Measurements from ENCODE around the gene NPEPL1.

The NPEPL1 gene

GRCh38 chr20:58658760-58659159 is 33.8 kb upstream of the NPEPL1 start:
- DNase-seq, result no peak

- DNase-seq, result no peak
Observed at GRCh38 chr20:58659841-58660240, 32.8 kb upstream of the NPEPL1 start.

DNA sequence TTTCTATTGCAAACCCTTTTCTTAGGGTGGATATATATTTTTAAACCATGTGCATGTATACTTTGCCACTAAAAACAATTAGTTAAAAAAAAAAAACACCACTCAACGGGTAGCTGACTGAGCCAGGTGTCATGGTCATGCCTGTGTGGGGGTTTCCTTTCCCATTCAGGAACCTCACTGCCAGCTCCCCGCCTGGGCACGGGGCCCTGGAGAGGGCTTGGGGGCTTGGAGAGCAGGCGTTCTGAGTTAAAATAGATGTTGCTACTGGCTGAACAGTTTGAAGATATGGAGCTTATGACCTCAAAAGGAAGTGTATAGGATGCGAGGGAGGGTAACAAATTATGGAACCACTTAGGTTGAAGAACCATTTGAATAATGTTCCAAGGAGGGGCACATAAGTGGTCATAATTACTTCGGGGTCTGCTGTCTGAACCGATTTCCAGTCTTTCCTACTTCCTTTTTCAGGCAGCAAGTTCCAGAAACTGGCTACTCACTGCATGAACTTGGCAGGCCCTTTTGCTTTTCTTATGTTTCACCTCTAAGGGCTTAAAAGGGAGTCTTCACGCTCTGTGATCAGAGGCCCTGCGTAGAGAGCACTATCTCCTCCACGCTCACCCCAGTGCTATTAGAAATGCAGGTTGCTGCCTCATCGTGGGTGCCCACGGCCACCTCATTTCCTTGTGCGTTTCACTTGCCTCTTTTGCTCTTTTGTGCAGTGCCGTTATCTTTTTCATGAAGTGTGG is 31.6 kb upstream of the NPEPL1 start:
- DNase-seq, result no peak

GRCh38 chr20:58661598-58662473 is 30.8 kb upstream of the NPEPL1 start:
- no peak for DNase-seq

DNA sequence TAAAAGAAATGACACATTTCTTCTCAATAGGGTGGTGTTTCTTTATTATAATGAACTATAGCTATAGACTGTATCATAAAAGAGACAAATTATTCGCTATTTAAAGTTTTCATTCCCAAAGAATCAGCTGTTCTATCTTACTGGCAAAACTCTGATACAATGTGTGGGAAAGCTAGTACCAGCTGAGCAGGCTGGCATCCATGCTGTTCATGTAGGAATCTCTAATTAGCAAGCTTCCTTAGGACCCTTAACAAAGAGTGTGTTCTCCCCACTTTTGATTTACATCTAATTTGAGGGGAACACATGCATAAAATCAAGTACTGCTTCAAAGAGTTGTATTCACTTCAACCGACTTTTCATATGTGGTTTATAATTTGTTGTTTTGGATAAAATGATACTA is 28.3 kb upstream of the NPEPL1 start:
- no peak for DNase-seq

DNA sequence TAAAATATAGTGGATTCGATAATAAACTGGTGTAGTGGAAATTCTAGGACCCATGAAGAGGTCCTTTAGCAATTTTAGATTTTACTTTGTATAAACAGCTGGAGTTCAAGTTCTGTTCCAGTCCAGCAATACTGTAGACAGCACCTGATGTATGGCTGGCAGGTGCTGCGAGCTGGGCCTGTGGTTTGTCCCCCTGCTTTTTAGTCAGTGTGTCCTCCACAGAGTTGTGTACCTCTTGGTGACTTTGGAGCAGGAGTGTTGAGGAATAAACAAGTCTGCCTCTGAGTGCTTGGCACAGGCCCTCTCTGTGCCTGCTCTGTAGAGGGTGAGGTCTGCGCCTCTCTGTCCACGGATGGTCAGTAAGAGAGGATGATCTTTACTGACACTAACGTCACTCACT is 27.7 kb upstream of the NPEPL1 start:
- DNase-seq, result no peak

- no peak for DNase-seq
Observed at GRCh38 chr20:58665606-58666005, 27.0 kb upstream of the NPEPL1 start.

DNA sequence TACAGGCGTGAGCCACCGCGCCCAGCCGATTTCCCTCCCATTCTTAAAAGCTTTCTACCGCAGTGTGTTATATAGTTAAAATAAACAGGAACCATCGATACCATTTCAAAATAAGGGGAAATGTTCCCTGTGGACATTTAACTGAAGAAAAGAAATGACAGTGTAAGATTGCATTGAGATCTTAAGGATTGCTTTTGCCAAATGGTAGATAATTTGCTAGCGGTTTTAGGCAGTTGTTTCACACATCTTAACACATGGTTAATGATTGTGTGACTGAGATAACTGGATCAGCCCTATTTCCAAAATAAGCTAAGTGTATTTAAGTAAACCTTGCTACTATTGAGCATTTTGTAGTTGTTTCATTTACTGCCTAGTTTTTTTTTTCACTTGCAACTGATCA is 25.9 kb upstream of the NPEPL1 start:
- no peak for DNase-seq

DNA sequence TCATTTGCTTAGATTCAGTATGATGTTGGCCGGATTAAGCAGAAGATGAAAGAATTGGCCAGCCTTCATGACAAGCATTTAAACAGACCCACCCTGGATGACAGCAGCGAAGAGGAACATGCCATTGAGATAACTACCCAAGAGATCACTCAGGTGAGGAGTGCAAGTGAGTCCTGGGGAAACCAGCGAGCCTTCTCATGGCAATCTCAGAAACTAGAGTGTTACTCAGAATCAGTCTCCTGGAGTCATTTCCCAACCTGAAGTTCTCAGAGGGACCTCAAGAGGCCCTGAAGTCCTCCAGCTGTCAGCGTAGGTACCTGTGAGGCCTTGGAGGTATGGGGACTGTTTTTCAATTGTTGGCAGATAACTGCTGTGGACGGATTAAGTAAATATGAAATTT is 24.6 kb upstream of the NPEPL1 start:
- DNase-seq, result no peak

DNA sequence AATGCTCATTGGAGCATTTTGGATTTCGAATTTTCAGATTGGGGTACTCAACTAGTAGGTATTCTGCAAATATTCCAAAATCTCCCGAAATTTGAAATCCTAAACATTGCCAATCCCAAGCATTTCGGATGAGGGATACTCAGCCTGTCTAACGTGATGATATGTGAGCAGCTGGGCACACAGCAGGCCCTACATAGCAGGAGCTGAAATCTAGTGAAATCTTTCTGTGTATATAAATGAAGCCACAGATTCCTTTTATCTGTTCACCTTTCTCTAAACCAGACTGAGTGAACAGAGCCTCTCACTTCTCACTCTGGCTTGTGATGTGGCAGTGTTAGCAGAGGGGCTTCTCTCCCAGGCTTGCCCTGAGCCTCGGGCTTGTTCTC is 23.7 kb upstream of the NPEPL1 start:
- no peak for DNase-seq

- no peak for DNase-seq
Observed at GRCh38 chr20:58669287-58670006, 23.2 kb upstream of the NPEPL1 start.

- DNase-seq, result no peak
Observed at GRCh38 chr20:58670102-58670501, 22.5 kb upstream of the NPEPL1 start.

DNA sequence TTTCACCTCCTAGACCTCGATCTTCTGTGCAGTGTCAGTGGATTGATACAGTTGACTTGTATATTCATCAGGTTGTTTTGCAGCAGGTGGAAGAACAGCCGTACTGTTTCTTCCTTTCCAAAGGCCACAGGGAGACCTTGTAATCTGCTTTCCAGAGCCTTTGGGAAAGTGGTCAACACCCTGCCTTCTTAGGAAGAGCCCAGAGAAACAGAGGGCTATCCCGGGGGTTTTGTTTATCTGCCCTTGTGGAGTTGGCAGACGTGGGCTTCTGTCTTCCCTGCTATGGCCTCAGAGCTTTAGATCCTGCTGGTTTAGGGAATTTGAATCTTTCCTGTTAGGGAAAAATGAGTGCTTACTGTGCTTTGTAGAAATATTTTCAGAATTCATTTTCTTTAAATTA is 21.9 kb upstream of the NPEPL1 start:
- DNase-seq, result no peak

- DNase-seq, result no peak
Observed at GRCh38 chr20:58673119-58673518, 19.5 kb upstream of the NPEPL1 start.

GRCh38 chr20:58675146-58675584 is 17.4 kb upstream of the NPEPL1 start:
- DNase-seq, result no peak

DNA sequence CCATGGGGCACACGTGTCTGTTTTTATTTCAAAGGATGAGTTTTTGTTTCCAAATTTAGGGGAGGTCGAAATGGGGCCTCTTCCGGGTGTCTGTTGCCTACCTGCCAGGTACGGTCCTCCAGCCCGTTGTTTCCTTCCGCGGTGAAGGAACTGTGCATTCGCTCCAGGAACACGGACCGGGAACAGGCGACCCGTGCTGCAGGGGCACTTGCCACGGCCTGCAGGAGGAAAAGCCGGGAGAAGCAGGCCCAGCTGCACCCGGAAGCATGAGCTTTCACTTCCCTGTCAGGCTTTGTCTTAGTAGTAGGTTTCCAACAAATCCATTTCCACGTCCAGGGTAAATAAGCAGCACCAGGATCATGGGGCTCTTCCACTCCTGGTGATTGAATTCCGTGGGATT is 17.0 kb upstream of the NPEPL1 start:
- DNase-seq, result no peak

- DNase-seq, result no peak
Observed at GRCh38 chr20:58676161-58676560, 16.4 kb upstream of the NPEPL1 start.

- DNase-seq, result no peak
Observed at GRCh38 chr20:58677079-58677604, 15.5 kb upstream of the NPEPL1 start.

DNA sequence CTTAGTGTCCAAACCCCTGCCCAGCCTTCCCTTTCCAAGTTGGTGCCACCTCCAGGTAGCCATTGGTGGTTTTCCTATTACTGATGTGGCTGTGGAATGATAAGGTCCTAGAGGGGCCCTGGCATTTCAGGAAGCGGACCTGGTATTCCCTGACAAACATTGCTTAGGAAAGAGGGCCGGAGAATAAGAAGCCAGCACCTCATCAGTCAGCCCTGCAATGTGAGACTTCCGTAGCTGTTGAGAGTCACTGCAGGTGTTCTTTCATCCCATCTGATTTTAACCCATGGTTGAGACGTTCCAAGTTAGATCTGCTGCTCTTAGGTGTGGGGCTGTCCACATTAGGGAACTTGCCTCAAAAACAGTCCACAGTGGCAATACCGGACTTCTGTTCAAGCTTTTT is 14.8 kb upstream of the NPEPL1 start:
- no peak for DNase-seq

DNA sequence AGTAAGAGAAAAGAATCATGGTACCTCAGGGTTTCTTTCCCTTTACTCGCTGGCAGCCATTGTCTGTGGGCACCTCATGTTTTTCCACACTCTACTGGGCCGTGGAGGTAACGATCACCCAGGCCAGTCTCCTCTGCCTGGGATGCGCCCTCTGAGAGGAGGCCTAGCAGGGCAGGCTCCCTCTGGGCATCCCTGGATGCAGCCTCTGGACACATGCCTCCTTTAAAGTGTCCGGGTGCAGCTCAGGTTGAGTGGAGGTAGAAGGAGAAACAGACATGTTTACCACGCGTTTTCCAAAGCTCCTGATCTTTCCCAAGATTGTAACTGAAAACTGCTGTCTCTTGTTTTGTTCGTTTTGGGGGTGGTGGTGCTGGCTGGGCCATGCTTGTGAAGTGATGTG is 13.8 kb upstream of the NPEPL1 start:
- DNase-seq, result no peak

- peak; percentile 33 for DNase-seq
Observed at GRCh38 chr20:58682656-58683531, 9.7 kb upstream of the NPEPL1 start.

GRCh38 chr20:58684291-58684690 is 8.3 kb upstream of the NPEPL1 start:
- no peak for DNase-seq

Data from NCI-H2227 treated with DMSO at 0.1 percent for 48 hours (cell line).